ENCODE measurements around the gene CNDP2.

GRCh38 chr18:74500372-74500771 is 4.2 kb downstream of the CNDP2 start:
- TF ChIP-seq CTCF (IDR thresholded peaks at IDR 0.05) (no peak), SIN3A (IDR thresholded peaks at IDR 0.05; ENCODE audit: borderline replicate concordance, insufficient read depth, low read depth, low read length) (no peak), POLR2AphosphoS5 (IDR thresholded peaks at IDR 0.05; ENCODE audit: low read depth, low read length) (no peak), TCF7L2 (IDR thresholded peaks at IDR 0.05; ENCODE audit: low read depth, low read length) (no peak)
- TF ChIP-seq, protein P1, sequence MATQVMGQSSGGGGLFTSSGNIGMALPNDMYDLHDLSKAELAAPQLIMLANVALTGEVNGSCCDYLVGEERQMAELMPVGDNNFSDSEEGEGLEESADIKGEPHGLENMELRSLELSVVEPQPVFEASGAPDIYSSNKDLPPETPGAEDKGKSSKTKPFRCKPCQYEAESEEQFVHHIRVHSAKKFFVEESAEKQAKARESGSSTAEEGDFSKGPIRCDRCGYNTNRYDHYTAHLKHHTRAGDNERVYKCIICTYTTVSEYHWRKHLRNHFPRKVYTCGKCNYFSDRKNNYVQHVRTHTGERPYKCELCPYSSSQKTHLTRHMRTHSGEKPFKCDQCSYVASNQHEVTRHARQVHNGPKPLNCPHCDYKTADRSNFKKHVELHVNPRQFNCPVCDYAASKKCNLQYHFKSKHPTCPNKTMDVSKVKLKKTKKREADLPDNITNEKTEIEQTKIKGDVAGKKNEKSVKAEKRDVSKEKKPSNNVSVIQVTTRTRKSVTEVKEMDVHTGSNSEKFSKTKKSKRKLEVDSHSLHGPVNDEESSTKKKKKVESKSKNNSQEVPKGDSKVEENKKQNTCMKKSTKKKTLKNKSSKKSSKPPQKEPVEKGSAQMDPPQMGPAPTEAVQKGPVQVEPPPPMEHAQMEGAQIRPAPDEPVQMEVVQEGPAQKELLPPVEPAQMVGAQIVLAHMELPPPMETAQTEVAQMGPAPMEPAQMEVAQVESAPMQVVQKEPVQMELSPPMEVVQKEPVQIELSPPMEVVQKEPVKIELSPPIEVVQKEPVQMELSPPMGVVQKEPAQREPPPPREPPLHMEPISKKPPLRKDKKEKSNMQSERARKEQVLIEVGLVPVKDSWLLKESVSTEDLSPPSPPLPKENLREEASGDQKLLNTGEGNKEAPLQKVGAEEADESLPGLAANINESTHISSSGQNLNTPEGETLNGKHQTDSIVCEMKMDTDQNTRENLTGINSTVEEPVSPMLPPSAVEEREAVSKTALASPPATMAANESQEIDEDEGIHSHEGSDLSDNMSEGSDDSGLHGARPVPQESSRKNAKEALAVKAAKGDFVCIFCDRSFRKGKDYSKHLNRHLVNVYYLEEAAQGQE (IDR thresholded peaks at IDR 0.05; ENCODE audit: insufficient read depth in 1 of 2, low read depth in 2 of 2, low read length in 1 of 2) = no peak

Data from Panc1 (cell line).